GM10847 (cell line): Measurements from ENCODE around the gene TMEM271.

Experiments used
- POLR2A ChIP-seq: IDR thresholded peaks from 2 replicates; pipeline ENCODE4 v1.6.1; 2011; ENCODE audit not compliant: insufficient read length; ENCODE audit errors: extremely low read depth

Gene TMEM271

DNA sequence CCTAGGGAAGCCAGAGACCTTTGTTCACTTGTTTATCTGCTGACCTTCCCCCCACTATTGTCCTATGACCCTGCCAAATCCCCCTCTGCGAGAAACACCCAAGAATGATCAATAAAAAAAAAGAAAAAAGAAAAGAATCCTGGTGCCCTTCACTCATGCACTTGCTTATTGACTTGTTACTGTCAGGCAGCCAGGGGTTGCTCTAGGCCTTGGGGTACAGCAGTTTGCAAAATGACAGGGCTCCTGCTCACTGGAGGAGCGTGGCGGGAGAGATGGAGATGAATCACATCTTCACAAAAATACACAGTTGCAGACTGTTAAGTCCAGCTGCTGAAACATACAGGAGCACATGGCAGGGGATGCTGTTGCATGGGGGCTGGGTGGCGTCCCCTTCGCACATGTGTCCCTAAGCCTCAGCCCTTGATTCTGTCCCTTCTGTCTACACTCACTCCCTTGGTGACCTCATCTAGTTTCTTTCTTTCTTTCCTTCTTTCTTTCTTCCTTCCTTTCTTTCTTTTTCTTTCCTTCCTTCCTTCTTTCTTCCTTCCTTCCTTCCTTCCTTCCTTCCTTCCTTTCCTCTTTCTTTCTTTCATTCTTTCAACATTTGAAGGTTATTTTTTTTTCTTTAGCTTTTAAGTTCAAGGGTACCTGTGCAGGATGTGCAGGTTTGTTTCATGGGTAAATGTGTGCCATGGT lies 16.9 kb upstream of the TMEM271 start:
- TF ChIP-seq POLR2A, result no peak

GRCh38 chr4:590313-590841 lies 14.3 kb upstream of the TMEM271 start:
- TF ChIP-seq POLR2A, result no peak

DNA sequence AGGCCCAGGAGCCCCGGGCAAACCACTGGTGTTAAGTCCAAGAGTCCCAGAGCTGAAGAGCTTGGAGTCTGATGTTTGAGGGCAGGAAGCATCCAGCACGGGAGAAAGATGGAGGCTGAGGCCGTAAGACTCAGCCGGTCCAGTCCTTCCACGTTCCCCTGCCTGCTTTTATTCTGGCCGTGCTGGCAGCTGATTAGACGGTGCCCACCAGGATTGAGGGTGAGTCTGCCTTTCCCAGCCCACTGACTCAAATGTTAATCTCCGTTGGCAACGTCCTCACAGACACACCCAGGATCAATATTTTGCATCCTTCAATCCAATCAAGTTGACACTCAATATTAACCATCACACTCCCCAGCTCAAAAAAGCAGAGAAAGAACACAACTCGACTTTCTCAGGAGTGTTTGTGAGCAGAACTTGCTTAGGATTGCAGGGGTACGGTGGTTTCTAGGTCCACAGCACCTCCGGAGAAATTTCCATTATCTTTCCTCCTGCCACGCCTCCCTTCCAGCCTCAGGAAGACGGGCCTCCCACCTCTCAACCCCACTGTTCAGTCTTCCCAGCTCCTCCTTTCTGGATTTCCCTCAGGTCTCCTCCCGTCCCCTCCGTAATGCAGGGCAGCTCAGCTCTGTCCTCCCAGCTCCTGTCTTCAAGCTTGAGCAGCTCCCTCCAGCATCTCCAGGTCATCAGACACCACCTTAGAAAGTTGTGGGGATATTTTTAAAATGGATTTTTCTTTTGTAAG lies 13.3 kb upstream of the TMEM271 start:
- TF ChIP-seq POLR2A, result no peak

GRCh38 chr4:588351-588849 lies 12.3 kb upstream of the TMEM271 start:
- TF ChIP-seq POLR2A, result no peak

- no peak for TF ChIP-seq POLR2A
Observed at GRCh38 chr4:587671-588350, 11.7 kb upstream of the TMEM271 start.

- TF ChIP-seq POLR2A, result no peak
Observed at GRCh38 chr4:583820-584219, 7.7 kb upstream of the TMEM271 start.

GRCh38 chr4:581753-582361 lies 5.8 kb upstream of the TMEM271 start:
- TF ChIP-seq POLR2A, result no peak

GRCh38 chr4:581181-581580 lies 5.1 kb upstream of the TMEM271 start:
- TF ChIP-seq POLR2A, result no peak

GRCh38 chr4:579543-580175 lies 3.6 kb upstream of the TMEM271 start:
- no peak for TF ChIP-seq POLR2A

GRCh38 chr4:578451-579443 lies 2.7 kb upstream of the TMEM271 start:
- no peak for TF ChIP-seq POLR2A

DNA sequence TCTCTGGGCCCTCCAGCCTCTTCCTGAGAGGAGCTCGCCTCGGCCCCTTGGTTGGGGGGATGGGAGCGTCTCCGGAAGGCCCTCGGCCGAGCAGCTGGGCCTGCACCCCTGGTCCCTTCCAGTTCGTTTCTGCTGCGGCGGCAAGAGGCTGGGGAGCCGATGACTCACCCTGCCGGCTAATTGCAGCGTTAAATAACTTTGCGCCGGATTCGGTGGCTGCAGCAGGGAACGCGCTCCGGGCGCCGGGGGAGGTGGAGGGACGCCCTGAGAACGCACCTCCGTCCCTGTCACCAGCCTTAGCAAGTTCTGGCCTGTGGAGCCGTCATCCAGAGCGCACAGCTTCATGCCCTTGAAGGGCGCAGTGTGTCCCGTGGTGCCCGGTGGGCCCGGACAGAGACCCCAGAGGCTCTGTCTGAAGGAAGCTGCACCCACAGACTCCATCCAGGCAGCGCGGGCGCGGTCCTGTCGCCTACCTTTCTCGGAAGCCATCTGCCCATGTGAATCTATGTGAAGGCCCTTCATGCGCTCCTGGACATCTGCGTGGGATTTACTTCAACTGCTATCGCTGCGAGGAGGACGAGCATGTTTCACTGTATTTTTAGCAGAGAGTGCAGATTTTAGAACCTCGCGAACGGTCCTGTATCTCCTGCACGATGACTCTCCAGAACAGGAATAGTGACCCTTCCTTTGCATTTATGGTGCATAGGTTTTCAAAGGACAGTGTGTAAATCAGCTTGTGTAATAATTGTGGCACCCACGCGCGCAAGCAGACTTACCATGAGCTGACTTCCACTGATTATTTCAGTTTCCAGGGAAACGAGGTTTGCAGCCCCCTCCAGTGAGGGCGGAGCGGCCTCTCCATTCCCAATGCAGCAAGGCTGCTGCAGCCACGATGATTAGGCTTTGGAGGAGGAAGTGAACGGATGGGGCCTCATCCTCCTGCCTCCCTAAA lies 1.7 kb upstream of the TMEM271 start:
- no peak for TF ChIP-seq POLR2A

- no peak for TF ChIP-seq POLR2A
Observed at GRCh38 chr4:576991-577498, 950 bp upstream of the TMEM271 start.

GRCh38 chr4:575281-576141 lies 584 bp downstream of the TMEM271 start:
- TF ChIP-seq POLR2A, result no peak
